Right lobe of liver (tissue), 4 donors: ENCODE data around the gene ALG9.

Experiments used
- POLR2A ChIP-seq: fragments of 450-650 bp; IDR thresholded peaks from one replicate; pipeline ENCODE4 v1.6.1; 2017; ENCODE audit warnings: antibody characterized with exemption, mild to moderate bottlenecking
- TF ChIP-seq, protein P1 (sequence below), 4 donors: fragments of 200-600 bp in 3 of 4; fragments of 450-650 bp in 1 of 4; IDR thresholded peaks; one replicate each; pipeline versions ENCODE4 v1.5.1 to v1.8.0; 2016 to 2022; ENCODE audit warnings: antibody characterized with exemption in 4 of 4, mild to moderate bottlenecking in 2 of 4
- donor health status: DM: no; HTN: no; CAD: no.
- donor health status: DM: no; HTN: no; CAD: no.
- donor health status: DM: no; HTN: yes; CAD: no.

DNA sequence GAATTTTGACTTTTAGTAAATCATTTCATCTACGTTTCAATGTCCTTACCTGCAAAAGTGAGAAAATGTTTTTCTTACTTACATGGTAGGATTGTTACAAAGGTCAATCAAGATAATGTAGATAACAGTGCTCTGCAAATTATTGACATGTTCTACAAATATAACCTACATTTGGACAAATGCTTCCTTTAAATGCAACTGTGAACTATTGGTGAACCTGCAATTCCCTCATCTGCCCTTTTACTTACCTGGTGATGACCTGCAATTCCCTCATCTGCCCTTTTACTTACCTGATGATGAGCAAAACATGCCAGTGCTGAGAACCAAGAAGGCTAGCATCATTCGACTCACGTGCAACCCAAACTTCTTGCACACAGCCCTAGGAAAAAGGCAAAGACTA lies 11.1 kb downstream of the ALG9 start:
- TF ChIP-seq, protein P1, sequence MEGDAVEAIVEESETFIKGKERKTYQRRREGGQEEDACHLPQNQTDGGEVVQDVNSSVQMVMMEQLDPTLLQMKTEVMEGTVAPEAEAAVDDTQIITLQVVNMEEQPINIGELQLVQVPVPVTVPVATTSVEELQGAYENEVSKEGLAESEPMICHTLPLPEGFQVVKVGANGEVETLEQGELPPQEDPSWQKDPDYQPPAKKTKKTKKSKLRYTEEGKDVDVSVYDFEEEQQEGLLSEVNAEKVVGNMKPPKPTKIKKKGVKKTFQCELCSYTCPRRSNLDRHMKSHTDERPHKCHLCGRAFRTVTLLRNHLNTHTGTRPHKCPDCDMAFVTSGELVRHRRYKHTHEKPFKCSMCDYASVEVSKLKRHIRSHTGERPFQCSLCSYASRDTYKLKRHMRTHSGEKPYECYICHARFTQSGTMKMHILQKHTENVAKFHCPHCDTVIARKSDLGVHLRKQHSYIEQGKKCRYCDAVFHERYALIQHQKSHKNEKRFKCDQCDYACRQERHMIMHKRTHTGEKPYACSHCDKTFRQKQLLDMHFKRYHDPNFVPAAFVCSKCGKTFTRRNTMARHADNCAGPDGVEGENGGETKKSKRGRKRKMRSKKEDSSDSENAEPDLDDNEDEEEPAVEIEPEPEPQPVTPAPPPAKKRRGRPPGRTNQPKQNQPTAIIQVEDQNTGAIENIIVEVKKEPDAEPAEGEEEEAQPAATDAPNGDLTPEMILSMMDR (IDR thresholded peaks at IDR 0.05): no peak
- TF ChIP-seq POLR2A: no peak
